Naive thymus-derived CD4-positive, alpha-beta T cell (primary cell): ENCODE measurements around the gene SIGLEC9. TPM values are rescaled to one million over a fixed set of nuclear protein-coding genes. Genes with fewer than 3 reads are reported as not detected.

Experiments
- ATAC-seq: fragments of 150-1000 bp; cut with Tn5 transposase; 2 replicates; pipeline ENCODE4 v1.10.0; 2021; ENCODE audit warnings: mild to moderate bottlenecking, moderate library complexity
- CTCF ChIA-PET: fragments of 350-600 bp; sonication (Branson Sonifier 250); formaldehyde crosslinking; loops from one replicate; lab custom pipeline; 2021; ENCODE audit warnings: antibody characterized with exemption; lab: Charles Lee
- POLR2A ChIA-PET: fragments of 350-600 bp; sonication (Branson Sonifier 250); formaldehyde crosslinking; loops from one replicate; lab custom pipeline; 2021; ENCODE audit warnings: antibody characterized with exemption, inconsistent platforms; lab: Charles Lee
- DNase-seq, 9 donors: peaks; one replicate each; pipeline versions ENCODE4 v3.0.0 to v3.0.0-alpha.2; 2020 to 2022; ENCODE audit warnings: mixed read lengths in 1 of 9
- H3K27ac ChIP-seq: one replicate; pipeline ENCODE4 v1.7.0; 2013; ENCODE audit warnings: mild to moderate bottlenecking, low read depth, low read length, moderate library complexity
- H3K27me3 ChIP-seq, 2 donors: one replicate each; pipeline ENCODE4 v1.7.0; 2013; ENCODE audit warnings: low read length in 2 of 2, mild to moderate bottlenecking in 2 of 2, moderate library complexity in 2 of 2; ENCODE audit not compliant: control insufficient read depth in 2 of 2, insufficient read depth in 2 of 2
- H3K36me3 ChIP-seq, 3 experiments: 1 replicate in 2 of 3; 2 replicates in 1 of 3; pipeline ENCODE4 v1.7.0; 2013; ENCODE audit warnings: low read length in 3 of 3, mild to moderate bottlenecking in 3 of 3, moderate library complexity in 1 of 3; ENCODE audit not compliant: insufficient read depth in 3 of 3, control insufficient read depth in 2 of 3
- H3K4me1 ChIP-seq, 2 donors: one replicate each; pipeline ENCODE4 v1.7.0; 2013; ENCODE audit warnings: low read length in 2 of 2, mild to moderate bottlenecking in 2 of 2, moderate library complexity in 1 of 2; ENCODE audit not compliant: control insufficient read depth in 2 of 2, insufficient read depth in 2 of 2
- H3K4me3 ChIP-seq: 2 replicates; pipeline ENCODE4 v1.7.0; 2013; ENCODE audit warnings: mild to moderate bottlenecking, low read length
- H3K9me3 ChIP-seq, 3 experiments: 1 replicate in 2 of 3; 2 replicates in 1 of 3; pipeline ENCODE4 v1.7.0; 2013; ENCODE audit warnings: low read length in 3 of 3; ENCODE audit not compliant: control insufficient read depth in 2 of 3
- H3K27ac Mint-ChIP-seq, 9 donors: one replicate each; pipeline ENCODE4 v1.8.0; 2020 to 2022; ENCODE audit warnings: mixed read lengths in 9 of 9, mild to moderate bottlenecking in 8 of 9, moderate library complexity in 5 of 9, inconsistent platforms in 2 of 9
- H3K27me3 Mint-ChIP-seq, 5 donors: one replicate each; pipeline ENCODE4 v1.8.0; 2021 to 2022; ENCODE audit warnings: mixed read lengths in 5 of 5, mild to moderate bottlenecking in 1 of 5
- H3K36me3 Mint-ChIP-seq, 5 donors: one replicate each; pipeline ENCODE4 v1.8.0; 2020 to 2022; ENCODE audit warnings: mixed read lengths in 5 of 5, mild to moderate bottlenecking in 3 of 5, inconsistent platforms in 1 of 5
- H3K4me1 Mint-ChIP-seq, 7 donors: one replicate each; pipeline ENCODE4 v1.8.0; 2020 to 2022; ENCODE audit warnings: mixed read lengths in 7 of 7, mild to moderate bottlenecking in 3 of 7, inconsistent platforms in 1 of 7
- H3K4me3 Mint-ChIP-seq, 10 donors: one replicate each; pipeline ENCODE4 v1.8.0; 2020 to 2022; ENCODE audit warnings: mild to moderate bottlenecking in 10 of 10, mixed read lengths in 10 of 10, moderate library complexity in 6 of 10, inconsistent platforms in 2 of 10
- H3K9me3 Mint-ChIP-seq, 11 donors: one replicate each; pipeline ENCODE4 v1.8.0; 2020 to 2022; ENCODE audit warnings: mixed read lengths in 11 of 11, mild to moderate bottlenecking in 4 of 11, inconsistent platforms in 1 of 11, moderate library complexity in 1 of 11
- intact Hi-C, 2 donors: fragments of 100-400 bp; cut with micrococcal nuclease; formaldehyde crosslinking; loops; one replicate each; pipeline ENCODE4 v1.15.1; 2023
- polyA plus RNA-seq, 2 donors: library from polyadenylated mRNA; unstranded; fragments of 300-500 nt; fragmentation: Illumina TruSeq; gene quantifications; one replicate each; pipeline ENCODE4 v1.2.3, GENCODE V29; 2021
- total RNA-seq, 6 experiments: library from RNA in 5 of 6; stranded (reverse) in 5 of 6; gene quantifications; 1 replicate in 5 of 6; 2 replicates in 1 of 6; pipeline ENCODE4 v1.2.3 and lab custom pipeline; 2021 to 2026

SIGLEC9 gene
- total and polyA plus RNA-seq, 7 experiments from 2014 or later = 0.34 to 26.8 (median 1.8) TPM

- DNase-seq (no peak), ATAC-seq (no peak)
- no peaks in the 10 kb centered on the region for H3K36me3 Mint-ChIP-seq
- H3K4me3 Mint-ChIP-seq = no peak overlapping the region
- Histone ChIP-seq H3K27ac (no peak overlapping the region), H3K9me3 (no peaks in the 10 kb centered on the region), H3K4me3 (no peak overlapping the region), H3K27me3 (no peaks in the 10 kb centered on the region), H3K36me3 (no peaks in the 10 kb centered on the region), H3K4me1 (no peaks in the 10 kb centered on the region)
- ChIA-PET CTCF (no interaction called here), POLR2A (no interaction called here)
- H3K27ac Mint-ChIP-seq = peak overlapping the region in 1 of 9 donors; percentile 17
- intact Hi-C loops = no loop called here
- peaks cover 0 to 24% (median 3%) of the 10 kb centered on the region in 5 donors for H3K27me3 Mint-ChIP-seq
- H3K9me3 Mint-ChIP-seq = no peaks in the 10 kb centered on the region
- peaks cover 0 to 36% (median 18%) of the 10 kb centered on the region in 7 donors for H3K4me1 Mint-ChIP-seq
Measured at GRCh38 chr19:51144482-51145045, 19.9 kb downstream of the SIGLEC9 start.

- ATAC-seq = no peak
- no peaks in the 10 kb centered on the region for H3K36me3 Mint-ChIP-seq
- POLR2A ChIA-PET = no interaction called here
Measured at GRCh38 chr19:51145916-51146493, 21.3 kb downstream of the SIGLEC9 start.

GRCh38 chr19:51146751-51147150, 22.0 kb downstream of the SIGLEC9 start:
- POLR2A ChIA-PET = interaction anchor here (1.0 kb wide), 1 partner anchor 19 kb away, joined by 4 read pairs; no protein-coding TSS in a partner anchor
- H3K9me3 ChIP-seq = no peaks in the 10 kb centered on the region
- H3K36me3 ChIP-seq = no peaks in the 10 kb centered on the region
- Mint-ChIP-seq H3K4me1 (peaks cover 0 to 42% (median 11%) of the 10 kb centered on the region in 7 donors), H3K27me3 (peaks cover 0 to 30% (median 0%) of the 10 kb centered on the region in 5 donors), H3K4me3 (no peak overlapping the region), H3K27ac (no peak overlapping the region), H3K9me3 (peaks cover 0 to 7% (median 0%) of the 10 kb centered on the region in 11 donors), H3K36me3 (no peaks in the 10 kb centered on the region)
- CTCF ChIA-PET = no interaction called here
- ATAC-seq = no peak
- no peaks in the 10 kb centered on the region for H3K27me3 ChIP-seq
- H3K4me1 ChIP-seq = no peaks in the 10 kb centered on the region
- no peak overlapping the region for H3K4me3 ChIP-seq
- no peak overlapping the region for H3K27ac ChIP-seq
- DNase-seq = no peak
- intact Hi-C loops = no loop called here

More at GRCh38 chr19:51145916-51146493, 21.3 kb downstream of the SIGLEC9 start:
- peaks cover 0 to 42% (median 11%) of the 10 kb centered on the region in 7 donors for H3K4me1 Mint-ChIP-seq
- peaks cover 0 to 29% (median 3%) of the 10 kb centered on the region in 5 donors for H3K27me3 Mint-ChIP-seq
- Histone ChIP-seq H3K36me3 (no peaks in the 10 kb centered on the region), H3K4me3 (no peak overlapping the region), H3K27ac (no peak overlapping the region), H3K4me1 (no peaks in the 10 kb centered on the region), H3K27me3 (no peaks in the 10 kb centered on the region), H3K9me3 (no peaks in the 10 kb centered on the region)
- CTCF ChIA-PET = no interaction called here
- intact Hi-C loops = no loop called here
- H3K9me3 Mint-ChIP-seq = peaks cover 0 to 4% (median 0%) of the 10 kb centered on the region in 11 donors
- no peak overlapping the region for H3K27ac Mint-ChIP-seq
- DNase-seq = no peak
- H3K4me3 Mint-ChIP-seq = no peak overlapping the region

- no peak for ATAC-seq
- H3K9me3 ChIP-seq = no peaks in the 10 kb centered on the region
- CTCF ChIA-PET = interaction anchor here (0.6 to 0.9 kb wide), 2 partner anchors 51 to 52 kb away, joined by 3 to 4 read pairs; no protein-coding TSS in a partner anchor
- H3K4me3 ChIP-seq = no peak overlapping the region
- no peaks in the 10 kb centered on the region for H3K27me3 ChIP-seq
- H3K27ac ChIP-seq = no peak overlapping the region
- Mint-ChIP-seq H3K4me1 (peaks cover 0 to 36% (median 8%) of the 10 kb centered on the region in 7 donors), H3K9me3 (peaks cover 0 to 7% (median 0%) of the 10 kb centered on the region in 11 donors), H3K27me3 (peaks cover 0 to 35% (median 0%) of the 10 kb centered on the region in 5 donors), H3K27ac (peak overlapping the region in 3 of 9 donors; percentile 39 to 77 (median 46)), H3K36me3 (no peaks in the 10 kb centered on the region), H3K4me3 (no peak overlapping the region)
- H3K4me1 ChIP-seq = no peaks in the 10 kb centered on the region
- intact Hi-C loops = no loop called here
- no peak for DNase-seq
- no peaks in the 10 kb centered on the region for H3K36me3 ChIP-seq
- POLR2A ChIA-PET = interaction anchor here (1.0 to 1.1 kb wide), 2 partner anchors 10 to 20 kb away, joined by 3 to 4 read pairs; no protein-coding TSS in a partner anchor
Measured at GRCh38 chr19:51147663-51148062, 23.0 kb downstream of the SIGLEC9 start.

GRCh38 chr19:51148580-51148979, 23.9 kb downstream of the SIGLEC9 start:
- H3K9me3 ChIP-seq = no peaks in the 10 kb centered on the region
- ATAC-seq = peak; percentile 37
- no peak overlapping the region for H3K4me3 Mint-ChIP-seq
- H3K9me3 Mint-ChIP-seq = peaks cover 0 to 7% (median 0%) of the 10 kb centered on the region in 11 donors
- no peaks in the 10 kb centered on the region for H3K4me1 ChIP-seq
- peak overlapping the region in 2 of 9 donors; percentile 42 to 46 for H3K27ac Mint-ChIP-seq
- intact Hi-C loops = no loop called here
- peaks cover 0 to 36% (median 8%) of the 10 kb centered on the region in 7 donors for H3K4me1 Mint-ChIP-seq
- H3K36me3 ChIP-seq = no peaks in the 10 kb centered on the region
- H3K27me3 Mint-ChIP-seq = peaks cover 0 to 39% (median 0%) of the 10 kb centered on the region in 5 donors
- H3K27me3 ChIP-seq = no peaks in the 10 kb centered on the region
- no peak overlapping the region for H3K4me3 ChIP-seq
- no peak overlapping the region for H3K27ac ChIP-seq
- DNase-seq = no peak
- ChIA-PET POLR2A (interaction anchor here (1.0 to 1.1 kb wide), 2 partner anchors 9 to 11 kb away, joined by 3 to 4 read pairs; no protein-coding TSS in a partner anchor), CTCF (interaction anchor here (0.9 to 1.5 kb wide), 3 partner anchors 16 to 52 kb away, joined by 3 read pairs; no protein-coding TSS in a partner anchor)
- H3K36me3 Mint-ChIP-seq = no peaks in the 10 kb centered on the region

- intact Hi-C loops = no loop called here
- peaks cover 0 to 7% (median 0%) of the 10 kb centered on the region in 11 donors for H3K9me3 Mint-ChIP-seq
- Histone ChIP-seq H3K4me3 (no peak overlapping the region), H3K27me3 (no peaks in the 10 kb centered on the region), H3K4me1 (no peaks in the 10 kb centered on the region), H3K9me3 (no peaks in the 10 kb centered on the region), H3K27ac (no peak overlapping the region), H3K36me3 (no peaks in the 10 kb centered on the region)
- ChIA-PET CTCF (no interaction called here), POLR2A (interaction anchor here (1.1 kb wide), 1 partner anchor 23 kb away, joined by 3 read pairs; no protein-coding TSS in a partner anchor)
- ATAC-seq (no peak), DNase-seq (no peak)
- no peaks in the 10 kb centered on the region for H3K36me3 Mint-ChIP-seq
- no peak overlapping the region for H3K4me3 Mint-ChIP-seq
- H3K27me3 Mint-ChIP-seq = peaks cover 0 to 41% (median 0%) of the 10 kb centered on the region in 5 donors
- H3K4me1 Mint-ChIP-seq = peaks cover 0 to 34% (median 8%) of the 10 kb centered on the region in 7 donors
- peak overlapping the region in 1 of 9 donors; percentile 46 for H3K27ac Mint-ChIP-seq
Measured at GRCh38 chr19:51150627-51151026, 25.9 kb downstream of the SIGLEC9 start.
